GM19239 (cell line): ENCODE results near the gene UNC13D.

Source experiments
- DNase-seq: peaks from one replicate; pipeline ENCODE4 v3.0.0; 2011; ENCODE audit warnings: low spot score; ENCODE audit not compliant: insufficient read length
- FAIRE-seq: peaks from 2 replicates; lab custom pipeline; 2011; peaks lifted over from hg19 to GRCh38; lab: Jason Lieb, UNC

Gene UNC13D

DNA sequence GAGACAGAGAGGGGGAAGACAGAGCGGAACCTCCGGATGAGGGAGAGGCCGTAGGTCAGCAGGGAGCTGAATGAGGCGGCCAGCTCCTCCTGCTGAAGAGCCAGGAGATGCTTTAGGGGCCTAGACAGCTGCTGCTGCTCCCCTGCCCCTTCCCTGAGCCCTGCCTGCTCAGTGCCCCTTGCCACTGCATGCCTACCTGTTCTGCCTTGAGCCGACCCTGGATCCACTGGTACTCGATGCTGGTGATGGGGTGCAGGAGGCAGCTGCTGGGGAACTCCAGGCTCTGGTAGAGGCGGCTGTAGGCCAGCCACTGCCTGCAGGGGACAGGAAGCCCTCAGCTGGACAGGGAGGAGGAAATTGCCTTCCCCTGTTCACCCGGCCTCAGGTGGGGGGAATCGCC lies 7.6 kb downstream of the UNC13D start:
- no peak for DNase-seq
- FAIRE-seq = no peak

DNA sequence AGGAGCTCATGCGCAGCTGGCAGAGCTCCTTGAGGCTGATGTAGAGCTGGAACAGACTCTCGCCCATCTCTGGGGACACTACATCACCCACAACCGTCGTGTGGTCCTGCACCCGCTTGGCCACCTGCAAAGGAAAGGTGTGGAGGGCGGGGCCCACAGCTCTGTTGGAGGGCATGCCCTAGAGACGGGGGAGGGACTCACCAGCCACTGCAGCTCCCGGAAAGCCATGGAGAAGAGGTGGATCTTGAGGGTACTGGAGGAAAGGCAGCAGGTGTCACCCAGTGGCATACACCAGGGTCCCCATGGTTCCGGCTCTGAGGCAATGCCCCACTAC lies 8.6 kb downstream of the UNC13D start:
- DNase-seq = no peak
- no peak for FAIRE-seq

DNA sequence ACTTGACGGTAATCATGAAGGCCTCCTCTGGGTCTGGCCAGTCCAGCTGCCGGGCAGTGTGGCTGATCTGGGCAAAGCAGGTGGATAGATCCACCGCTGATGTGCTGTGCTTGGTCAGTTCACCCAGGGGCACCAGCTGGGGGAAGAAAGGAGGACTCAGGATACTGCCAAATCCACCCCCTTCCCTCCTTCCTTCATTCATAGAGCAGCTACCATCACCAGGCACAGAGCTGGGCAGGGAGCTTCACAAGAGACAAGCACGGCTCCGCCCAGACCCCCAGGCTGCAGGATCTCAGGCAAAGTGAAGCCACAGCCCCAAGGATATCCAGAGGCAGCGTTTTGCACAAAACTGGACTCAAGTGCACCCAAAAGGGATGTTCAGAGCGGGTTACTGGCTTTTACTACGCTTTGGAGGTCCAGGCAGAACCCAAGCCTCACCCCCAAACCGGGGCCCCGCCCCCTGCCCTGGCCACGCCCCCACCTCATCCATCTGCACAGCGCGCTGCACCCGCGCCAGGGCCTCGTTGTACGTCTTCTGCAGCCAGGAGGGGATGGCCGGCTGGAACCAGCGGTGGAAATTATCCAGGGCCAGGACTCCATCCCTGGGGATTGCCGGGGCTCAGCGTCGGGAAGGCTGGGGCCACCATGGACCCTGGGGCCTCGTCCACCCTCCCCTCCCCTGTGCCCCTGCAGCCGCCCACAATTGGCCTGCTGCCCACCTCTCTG lies 9.1 kb downstream of the UNC13D start:
- DNase-seq (no peak), FAIRE-seq (no peak)

DNA sequence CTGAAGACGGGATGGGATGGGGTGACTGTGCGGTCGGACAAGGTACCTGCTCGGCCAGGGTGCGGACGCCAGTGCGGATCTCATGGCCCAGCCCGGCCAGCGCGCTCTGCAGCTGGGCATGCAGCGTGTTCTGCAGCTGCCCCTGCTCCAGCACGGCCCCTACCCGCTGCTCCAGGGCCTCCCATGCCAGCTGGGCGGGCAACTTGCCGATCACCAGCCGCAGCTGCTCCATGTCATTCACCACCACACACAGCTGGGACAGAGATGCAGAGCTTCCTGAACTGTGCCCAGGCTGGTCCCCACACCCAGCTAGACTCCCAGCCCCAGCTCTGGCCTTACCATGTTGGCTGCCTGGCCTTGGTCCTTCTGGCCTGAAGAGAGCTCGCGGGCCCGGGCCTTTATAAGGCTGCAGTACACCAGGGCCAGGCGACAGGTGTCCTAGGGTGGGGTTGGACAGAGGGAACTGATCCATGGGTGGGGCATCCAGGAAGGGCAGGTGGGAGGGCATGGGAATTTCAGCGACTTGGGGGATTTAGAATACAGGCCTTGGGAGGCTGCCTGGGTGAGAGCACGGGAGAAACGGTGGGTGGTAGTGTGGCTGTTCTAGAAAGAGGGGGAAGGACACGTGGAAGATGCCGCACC lies 9.8 kb downstream of the UNC13D start:
- DNase-seq (no peak), FAIRE-seq (no peak)

DNA sequence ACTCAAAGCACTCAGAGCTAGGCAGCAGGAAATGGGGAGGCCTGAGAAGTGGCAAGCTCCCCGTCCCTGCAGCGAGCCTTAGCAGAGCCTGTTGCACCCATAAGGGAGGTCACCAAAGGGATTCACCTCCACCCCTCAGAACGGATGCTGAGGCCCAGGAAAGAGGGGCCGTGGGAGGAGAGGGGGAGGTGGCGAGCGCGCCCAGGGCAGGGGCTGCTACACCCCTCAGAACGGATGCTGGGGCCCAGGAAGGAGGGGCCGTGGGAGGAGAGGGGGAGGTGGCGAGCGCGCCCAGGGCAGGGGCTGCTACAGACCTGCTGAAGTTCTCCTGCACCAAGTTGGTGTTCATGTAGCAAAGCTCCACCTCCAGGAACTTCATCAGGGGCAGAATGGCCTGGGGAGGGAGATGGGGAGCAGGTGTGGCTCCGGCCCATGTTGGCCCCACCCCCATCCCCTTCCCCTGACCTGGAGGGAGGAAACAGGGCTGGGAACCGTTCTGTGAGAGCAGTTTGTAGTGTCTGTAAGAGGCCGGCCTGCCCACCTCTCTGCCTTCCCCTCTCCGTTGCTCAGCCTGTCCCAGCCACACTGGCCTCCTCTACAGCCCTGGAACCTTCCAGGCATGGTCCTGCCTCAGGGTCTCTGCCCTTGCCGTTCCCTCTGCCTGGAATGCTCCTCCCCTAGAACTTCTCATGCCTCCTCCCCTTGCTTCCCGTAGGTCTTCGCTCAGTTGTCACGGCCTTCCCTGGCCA lies 11.4 kb downstream of the UNC13D start:
- no peak for DNase-seq

DNA sequence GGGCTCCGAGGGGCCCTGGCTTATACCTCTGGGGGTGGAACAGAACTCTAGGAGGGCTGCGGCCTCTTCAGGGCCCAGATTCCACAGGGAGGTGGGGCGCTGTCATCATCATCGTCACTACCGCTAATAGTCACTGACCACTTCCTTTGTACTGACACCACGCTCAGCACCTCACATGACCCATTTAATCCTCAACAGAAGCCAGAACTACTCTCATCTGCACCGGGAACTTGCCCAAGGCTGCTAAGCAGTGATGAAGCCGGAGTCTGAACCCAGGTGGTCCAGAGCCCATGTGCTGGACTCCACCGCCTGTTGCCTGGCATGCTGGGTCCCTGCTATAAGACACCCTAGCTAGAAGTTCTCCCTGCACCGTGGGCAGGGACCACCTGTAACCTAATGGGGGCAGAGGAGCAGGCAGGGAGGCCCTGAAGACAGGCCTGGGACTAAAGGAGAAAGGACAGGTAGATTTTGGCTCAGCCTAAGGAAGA lies 12.0 kb downstream of the UNC13D start:
- FAIRE-seq (no peak), DNase-seq (no peak)

More for the DNA sequence above, 11.4 kb downstream of the UNC13D start:
- FAIRE-seq = no peak

DNA sequence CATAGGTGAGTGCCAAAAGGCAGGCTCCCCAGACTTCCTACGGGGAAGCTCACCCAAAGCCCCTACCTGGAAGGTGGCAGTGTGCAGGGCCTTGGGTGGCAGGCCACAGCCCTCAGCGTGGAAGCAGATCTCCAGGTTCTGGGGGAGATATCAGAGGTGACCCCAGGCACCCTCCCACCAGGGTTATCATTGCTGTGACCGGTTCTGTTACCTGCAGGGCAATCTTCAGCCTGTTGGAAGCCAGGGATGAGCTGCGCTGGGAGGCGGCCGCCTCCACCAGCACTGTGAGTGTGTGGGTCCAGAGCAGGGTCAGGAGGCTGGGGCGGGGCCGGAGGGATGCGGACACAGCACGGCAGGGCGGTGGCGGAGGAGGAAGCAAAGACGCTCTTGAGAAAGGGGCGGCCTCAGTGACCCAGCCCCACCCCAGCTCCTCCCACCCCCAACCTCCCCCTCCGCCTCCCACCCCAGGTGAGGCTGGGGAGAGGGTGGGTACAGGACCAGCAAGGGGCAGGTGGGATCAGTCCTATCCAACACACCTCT lies 13.1 kb downstream of the UNC13D start:
- DNase-seq (no peak), FAIRE-seq (no peak)

DNA sequence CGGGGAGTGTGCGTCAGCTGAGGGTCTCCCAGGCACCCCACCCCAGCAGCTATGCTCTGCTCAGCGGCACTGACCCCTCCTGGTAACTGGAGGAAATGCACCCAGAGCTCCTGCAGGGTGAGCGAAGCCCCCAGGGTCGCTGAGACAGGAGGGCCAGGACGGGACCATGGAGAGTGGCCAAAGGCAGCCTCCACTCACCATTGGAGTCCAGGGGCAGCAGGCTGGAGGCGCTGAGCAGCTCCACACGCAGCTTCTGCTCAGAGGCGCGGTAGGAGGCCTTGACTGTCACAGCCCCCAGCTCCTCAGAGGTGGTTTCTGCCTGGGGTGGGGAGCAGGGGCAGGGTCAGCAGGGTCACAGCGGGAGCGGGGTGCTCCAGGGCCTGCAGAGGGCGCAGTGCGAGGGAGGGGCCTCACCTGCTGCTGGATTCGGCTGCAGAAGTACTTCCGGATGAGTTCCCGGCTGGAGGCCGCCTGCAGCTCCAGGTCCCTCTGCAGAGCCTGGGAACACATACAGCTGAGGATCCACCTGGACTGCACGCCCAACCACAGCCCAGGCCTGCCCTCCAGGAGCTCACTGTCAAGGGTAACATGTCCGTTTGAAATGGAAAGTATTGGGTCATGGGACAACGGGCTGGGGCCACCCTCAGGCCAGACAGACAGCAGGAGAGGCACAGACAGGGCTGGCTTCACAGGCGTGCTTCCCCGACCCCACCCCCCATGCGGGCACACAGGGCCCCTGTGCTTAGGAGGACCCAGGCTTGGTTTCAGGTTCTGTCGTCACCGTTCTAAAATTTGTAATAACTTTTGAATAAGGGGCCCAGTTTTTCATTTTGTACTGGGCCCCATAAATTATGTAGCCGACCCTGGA lies 13.8 kb downstream of the UNC13D start:
- FAIRE-seq (no peak), DNase-seq (no peak)

DNA sequence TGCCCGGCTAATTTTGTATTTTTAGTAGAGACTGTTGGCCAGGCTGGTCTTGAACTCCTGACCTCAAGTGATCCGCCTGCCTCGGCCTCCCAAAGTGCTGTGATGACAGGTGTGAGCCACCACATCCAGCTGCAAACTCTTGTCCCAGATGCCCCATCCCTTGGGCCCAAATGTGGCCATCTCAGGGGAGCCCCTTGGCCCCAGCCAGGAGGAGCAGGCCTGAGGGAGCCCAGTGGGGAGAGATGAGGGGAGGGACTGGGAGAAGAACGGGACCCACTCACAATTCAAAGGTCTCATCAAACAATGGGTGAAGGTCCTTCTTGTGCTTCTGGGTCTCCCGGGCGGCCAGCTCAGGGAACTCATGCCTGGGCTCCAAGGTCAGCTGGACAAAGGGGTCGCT lies 14.5 kb downstream of the UNC13D start:
- no peak for FAIRE-seq

DNA sequence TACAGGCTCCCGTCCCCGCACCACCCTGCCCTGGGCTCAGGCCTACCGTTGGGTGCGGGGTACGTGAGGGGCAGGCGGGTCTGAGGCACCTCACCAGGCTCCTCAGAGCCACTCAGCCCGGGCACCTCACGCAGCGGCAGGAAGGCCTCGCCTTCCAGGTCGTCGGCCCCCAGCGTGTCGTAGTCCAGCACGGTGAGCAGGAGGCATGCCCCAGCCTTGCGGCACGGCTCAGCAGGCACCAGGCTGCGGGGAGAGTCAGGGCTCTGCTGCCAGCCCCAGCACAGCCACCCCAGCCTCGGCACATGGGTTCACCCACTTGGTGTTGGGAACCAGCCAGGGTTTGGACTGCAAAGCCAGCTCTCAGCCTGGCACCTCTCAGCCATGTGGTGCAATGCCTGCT lies 15.5 kb downstream of the UNC13D start:
- DNase-seq (no peak), FAIRE-seq (no peak)

More for the DNA sequence above, 14.5 kb downstream of the UNC13D start:
- no peak for DNase-seq

DNA sequence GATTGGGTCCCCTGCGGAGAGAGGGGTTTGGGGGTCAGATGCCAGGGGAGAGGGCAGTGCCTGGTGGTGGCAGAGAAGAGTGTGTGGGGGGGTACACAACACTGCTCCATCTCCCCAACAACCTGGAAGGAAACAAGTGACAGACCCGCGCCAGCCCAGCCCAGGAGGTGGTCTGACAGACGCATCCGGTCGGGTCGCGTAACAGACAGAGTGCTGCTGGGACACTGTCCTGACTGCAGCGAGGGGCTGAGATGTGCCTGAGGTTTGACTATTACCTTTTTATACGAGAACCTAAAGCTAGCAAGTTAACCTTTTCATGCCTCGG lies 16.2 kb downstream of the UNC13D start:
- peak; percentile 18 for FAIRE-seq
- no peak for DNase-seq

DNA sequence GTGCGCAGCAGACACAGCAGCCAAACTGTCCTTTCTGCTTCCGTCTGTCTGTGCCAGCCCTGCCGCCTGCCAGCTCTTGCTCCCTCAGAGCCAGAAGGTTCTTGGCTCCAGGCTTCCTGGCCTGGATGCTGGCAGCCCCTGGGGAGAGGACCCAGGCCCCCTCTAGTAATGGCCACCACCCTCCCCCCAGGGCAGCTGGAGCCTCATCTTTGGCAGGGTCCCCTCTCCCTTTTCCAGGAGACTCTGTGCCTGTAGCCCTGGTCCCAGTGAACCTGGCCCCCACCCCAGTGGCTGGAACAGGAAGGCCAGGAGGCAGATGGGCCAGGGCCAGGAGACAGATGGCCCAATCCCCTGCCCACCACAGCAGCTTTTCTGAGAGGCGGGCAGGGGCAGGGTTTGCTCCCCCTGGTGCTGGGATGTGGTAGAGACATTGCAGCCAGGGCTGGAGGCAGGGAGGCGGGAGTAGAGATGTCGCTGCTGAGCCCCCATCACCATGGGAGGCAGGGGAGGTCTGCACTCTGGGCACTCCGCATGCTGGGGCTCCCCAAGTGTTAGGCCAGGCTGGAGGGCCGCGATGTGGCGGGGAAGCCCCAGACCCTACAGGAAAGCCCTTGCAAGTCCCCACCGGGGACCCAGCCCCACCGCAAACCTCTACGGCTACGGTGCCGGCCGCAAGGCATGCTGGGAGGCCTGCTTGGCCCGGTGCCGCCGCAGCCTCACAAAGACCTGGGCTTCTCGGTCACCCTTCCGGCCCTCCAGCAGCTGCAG lies 16.7 kb downstream of the UNC13D start:
- DNase-seq (peak; percentile 94), FAIRE-seq (peak; percentile 70)

DNA sequence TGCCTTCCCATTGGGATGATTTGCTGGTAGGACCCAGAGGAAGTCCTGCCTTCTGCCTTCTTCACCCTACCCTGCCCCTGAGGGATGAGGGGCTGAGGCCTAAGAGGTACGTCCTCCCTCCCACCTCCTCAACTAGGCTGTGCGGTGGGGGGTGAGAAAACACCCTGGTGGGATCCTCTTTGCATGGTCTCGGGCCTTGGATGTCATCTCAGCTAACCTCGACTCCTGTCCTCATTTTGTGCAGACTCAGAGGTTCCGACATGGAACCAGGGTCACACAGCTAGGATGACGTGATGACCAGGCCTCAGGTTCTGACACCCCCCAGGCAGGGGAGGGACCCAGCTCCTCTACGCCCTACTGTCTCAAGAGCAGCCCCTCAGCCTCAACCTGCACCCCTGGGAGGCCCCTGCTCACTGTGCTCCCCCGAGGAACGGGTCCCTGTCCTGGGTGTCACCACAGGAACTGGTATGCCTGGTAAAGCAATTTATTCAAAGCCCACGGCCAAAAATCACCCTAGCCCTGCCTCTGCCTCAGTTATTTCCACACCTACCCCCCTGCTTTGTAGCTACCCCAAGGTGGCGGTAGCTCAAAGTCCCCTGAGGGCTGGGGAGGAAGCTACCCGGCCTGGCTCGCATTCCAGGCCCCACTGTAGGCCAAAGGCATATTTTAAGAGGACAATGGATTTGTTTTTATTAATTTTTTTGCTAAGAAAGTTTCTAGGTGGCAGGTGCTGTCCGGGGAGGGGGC lies 17.5 kb downstream of the UNC13D start:
- FAIRE-seq = no peak
- no peak for DNase-seq

DNA sequence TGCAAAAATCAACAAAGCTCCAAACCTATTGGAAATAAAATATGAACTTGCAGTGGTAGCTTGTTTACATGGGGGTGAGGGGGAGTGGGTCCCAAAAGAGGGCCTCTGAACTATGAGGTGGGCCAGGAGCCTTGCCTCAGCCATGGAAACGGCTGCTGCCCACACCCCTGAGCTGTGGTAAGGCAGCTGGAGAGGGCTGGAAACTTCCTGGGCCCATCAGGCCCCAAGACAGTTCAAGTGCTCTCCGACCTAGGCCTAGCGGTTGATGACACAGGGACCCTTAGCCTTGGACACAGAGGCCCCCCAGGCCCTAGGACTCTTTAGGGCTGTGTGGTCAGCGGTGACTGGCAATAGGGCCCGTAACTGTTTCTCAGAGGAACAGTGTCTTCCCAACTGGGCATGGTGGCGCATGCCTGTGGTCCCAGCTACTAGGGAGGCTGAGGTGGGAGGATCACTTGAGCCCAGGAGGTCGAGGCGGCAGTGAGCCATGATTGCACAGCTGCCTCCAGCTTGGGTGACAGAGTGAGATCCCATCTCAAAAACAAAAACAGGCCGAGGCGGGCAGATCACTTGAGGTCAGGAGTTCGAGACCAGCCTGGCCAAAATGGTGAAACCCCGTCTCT lies 18.3 kb downstream of the UNC13D start:
- FAIRE-seq = no peak

DNA sequence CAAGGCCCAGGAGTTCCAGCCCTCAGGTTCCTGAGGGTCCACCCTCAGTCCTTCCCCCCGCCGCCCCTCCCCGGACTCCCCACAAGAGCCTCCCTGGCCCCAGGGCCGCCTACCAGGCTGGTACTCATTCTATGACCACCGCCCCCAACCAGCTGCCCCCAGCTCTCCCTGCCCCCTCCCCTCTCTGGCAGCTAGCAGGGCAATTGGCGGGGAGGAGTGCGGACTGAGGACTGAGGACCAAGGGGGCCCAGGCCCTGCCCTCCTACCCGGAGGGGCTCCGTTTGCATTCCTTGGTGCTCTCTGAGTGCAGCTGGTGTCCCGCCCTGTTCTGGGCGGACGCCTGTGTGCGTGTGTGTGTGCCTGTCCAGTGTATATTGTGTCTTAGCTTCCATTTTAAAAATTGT lies 19.1 kb downstream of the UNC13D start:
- DNase-seq = no peak
- no peak for FAIRE-seq

More for the DNA sequence above, 18.3 kb downstream of the UNC13D start:
- DNase-seq = no peak

DNA sequence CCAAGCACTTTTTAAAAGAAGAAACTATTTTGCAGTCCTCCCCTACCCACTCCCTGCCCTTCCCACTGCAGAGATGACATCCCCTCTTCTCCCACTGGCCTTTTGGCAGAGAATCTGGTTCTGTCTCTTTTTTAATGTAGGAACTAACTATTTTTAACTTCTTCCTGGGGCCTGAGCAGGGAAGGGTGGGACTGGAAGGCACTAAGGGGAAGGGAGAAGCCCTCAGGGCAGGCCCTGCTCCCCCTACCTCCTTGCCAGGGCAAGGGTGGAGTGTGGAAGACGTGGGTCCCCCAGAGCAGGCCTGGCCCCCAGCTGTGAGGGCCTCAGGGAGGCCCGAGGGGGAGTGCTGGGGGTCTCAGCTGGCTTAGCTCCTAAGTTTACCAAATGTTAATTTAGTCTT lies 19.5 kb downstream of the UNC13D start:
- no peak for DNase-seq
- FAIRE-seq = no peak

DNA sequence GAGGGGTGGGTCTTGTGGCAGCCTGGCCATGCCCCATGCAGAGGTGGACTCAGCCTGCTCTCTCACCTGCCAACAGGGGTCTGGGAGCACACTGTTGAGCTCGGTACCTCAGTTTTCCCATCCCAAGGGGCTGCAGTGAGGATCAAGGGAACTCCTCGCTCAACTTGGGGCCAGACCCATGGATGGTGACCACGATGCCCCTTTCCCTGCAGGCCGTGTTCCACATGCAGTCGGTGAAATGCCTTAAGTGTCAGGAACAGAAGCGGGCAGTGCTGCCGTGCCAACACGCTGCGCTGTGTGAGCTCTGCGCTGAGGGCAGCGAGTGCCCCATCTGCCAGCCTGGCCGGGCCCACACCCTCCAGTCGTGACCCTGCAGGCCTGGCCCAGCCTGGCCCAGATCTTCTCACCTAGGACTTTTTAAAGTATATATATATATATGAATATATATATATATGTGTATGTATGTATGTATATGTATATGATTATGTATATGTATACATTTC lies 20.1 kb downstream of the UNC13D start:
- no peak for FAIRE-seq
- no peak for DNase-seq
